ENCODE results near the gene DCHS2. TPM values are rescaled to one million over a fixed set of nuclear protein-coding genes. Genes with fewer than 3 reads are reported as not detected.

The DCHS2 gene
- polyA plus RNA-seq, 3 donors = 3.9 to 7.6 (median 7.1) TPM

- DNase-seq = no peak
Observed at GRCh38 chr4:154490234-154490582, 1.4 kb downstream of the DCHS2 start.

- DNase-seq = no peak
Observed at GRCh38 chr4:154489558-154490233, 1.9 kb downstream of the DCHS2 start.

DNA sequence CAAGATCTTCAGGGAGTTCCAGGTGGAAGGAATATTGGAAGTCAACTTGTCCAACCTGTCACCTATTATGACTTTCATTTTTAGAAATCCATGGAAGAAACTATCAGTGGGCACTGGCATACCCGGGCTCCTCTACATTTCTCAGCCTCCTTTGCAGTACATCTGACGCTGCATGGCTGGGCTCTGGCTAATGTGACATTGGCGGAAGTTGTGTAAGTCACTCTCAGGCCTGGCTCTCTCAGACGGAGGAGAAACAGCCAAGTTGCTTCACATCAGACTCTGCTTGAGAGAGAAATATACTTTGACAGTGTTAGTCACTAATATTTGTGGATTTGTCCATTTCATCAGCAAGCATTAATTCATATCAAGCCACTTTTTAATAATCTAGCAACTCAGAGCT is 4.5 kb downstream of the DCHS2 start:
- DNase-seq = no peak

DNA sequence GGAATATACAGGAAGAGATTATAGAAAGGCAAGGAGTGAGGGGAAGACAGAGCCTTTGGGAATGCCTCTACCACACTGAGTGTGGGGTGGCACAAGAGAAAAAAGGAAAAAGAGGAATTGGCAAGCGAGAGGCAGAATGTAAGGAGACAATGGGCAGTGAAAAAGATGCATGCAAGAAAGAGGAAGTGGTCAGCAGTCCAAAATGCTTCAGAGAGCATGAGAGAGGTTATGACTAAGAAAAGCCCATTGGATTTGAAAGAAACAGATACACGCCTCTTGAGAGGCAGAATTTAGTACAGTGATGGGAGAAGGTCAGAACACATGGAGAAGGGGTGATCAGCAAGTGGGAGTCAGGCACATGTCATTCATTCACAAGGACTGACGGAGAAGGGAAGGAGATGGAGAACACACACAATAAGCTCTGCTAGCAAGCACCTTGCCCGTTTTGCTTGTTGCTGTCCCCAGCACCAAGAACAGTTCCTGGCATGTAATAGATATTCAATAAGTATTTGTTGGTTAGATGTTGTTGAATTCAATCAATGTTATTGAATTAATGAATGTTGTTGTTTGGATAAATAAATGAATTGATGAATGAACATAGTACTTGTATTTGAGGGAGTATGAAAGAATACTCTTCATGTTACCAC is 6.3 kb downstream of the DCHS2 start:
- no peak for DNase-seq

DNA sequence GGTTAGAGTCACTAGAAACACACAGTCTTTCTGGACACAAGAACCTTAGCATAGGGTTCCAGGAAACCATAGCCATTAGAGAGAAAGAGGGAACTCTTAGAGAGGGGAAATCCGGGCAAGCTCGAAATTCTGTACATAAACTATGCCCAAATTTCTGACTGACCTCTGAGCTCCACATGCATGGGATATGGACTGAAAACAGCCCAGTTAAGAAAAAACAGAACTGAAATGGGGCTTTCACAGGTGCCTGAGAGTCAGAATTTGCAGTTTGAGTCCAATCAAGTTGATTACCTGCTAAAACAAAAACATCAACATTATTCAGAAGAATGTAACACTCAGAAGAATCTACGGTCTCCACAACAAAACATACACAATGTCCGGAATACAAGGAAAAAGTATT is 13.1 kb downstream of the DCHS2 start:
- DNase-seq = no peak

- no peak for DNase-seq
Observed at GRCh38 chr4:154478128-154478527, 13.5 kb downstream of the DCHS2 start.

- no peak for DNase-seq
Observed at GRCh38 chr4:154476232-154476631, 15.4 kb downstream of the DCHS2 start.

DNA sequence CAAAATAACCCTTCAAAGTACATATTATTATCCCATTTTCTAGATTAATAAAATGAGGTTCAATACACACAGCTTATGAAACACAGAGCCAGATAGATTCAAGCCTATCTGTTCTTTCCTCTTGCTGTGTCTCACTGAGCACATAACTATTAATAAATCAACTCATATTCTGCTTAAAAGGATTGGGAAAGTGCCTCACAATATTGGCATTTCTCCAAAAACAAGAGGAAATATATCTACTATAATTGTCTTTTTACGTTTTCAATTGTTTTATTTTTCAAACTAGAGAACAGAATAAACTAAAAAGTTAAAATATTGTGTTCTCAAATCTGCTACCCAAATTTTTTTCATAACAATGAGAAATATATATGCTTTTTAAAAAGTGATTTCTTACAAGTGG is 15.8 kb downstream of the DCHS2 start:
- no peak for DNase-seq

- no peak for DNase-seq
Observed at GRCh38 chr4:154473497-154473896, 18.1 kb downstream of the DCHS2 start.

DNA sequence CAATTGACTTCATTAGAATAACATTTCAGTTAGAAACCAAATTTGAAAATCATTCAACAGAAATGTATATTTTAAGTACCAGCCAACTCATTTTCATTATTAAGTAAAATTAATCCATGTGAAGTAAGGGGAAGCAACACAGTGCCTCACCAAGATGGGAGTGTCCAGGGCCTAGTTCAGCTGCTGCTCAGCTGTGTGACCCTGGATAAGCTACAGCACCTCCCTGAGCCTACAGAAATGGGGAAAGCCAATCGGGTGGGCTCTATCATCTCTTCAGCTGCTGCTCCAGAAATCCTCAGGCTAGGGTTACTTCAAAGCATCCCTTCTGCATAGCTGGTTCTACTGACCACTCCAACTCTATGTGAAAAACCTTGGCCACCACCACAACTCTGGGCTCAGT is 18.7 kb downstream of the DCHS2 start:
- no peak for DNase-seq

DNA sequence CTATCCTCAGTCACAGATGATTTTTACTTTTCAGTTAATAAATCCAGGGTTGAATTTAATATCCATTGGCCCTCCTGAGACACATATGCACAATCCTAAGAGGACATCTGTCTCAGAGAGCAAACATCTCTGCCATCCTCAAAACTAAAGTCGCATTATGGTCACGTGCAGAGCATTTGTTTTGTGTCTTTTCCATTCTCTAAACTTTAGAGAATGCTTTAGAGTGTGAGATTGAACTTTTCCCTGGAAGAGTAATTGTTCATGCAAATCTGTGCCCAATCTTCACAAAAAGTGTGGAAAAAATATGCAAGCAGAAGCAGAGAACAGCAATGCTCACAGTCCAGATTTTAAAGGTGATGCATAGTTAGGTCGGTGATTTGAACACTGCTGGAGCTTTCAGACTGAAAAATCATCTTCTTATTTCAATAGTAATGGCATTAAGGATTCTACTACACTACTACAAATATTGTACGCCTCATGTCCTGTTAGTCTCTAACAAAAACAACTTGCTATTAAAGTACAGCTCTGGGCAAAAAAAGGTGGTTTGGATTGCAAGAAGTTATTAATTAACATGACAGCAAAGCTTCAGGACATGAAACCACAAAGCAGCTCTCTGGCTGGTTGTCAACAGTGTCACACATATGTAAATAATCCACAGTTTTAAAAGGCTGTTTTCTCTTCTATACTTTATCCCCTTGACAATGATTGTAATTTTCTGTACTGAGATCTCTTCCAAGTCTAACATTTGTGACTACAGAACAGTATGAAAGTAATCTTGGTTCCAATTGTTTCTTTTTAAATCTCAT is 19.9 kb downstream of the DCHS2 start:
- no peak for DNase-seq

DNA sequence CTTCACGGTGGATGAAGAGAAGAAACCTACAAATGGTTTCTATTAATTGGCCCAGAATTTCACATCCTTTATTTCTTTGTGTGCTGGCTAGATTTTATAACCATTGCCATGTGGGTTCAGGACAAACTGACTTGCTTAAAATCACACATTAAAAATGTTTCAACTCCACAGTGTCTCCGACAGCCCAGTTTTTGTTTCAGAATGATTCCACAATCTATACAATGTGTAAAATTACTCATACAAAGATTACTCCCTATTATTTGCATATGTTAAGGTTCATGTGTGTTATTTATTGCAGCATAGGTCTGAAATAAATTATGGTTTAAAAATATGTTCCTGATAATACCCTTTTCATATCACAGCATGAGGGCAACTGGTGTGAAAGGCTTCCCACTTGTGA is 20.6 kb downstream of the DCHS2 start:
- no peak for DNase-seq

DNA sequence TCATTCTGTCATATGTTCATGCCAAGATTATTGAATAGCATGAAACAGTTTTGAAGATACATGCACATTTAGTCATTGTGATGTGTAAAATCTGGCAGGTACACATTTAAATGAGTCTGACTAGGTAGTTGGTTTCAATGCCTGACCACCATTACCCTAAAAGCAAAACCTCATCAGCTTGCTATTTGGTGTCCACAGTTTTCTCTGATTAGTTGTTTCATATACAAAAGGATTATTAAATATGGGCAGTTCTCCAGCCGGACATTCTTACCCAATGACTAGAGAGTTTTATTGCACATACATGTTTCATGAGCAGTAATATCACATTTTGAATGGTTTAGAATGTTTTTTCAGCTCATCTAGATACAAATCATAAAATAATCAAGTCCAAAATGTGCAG is 23.7 kb downstream of the DCHS2 start:
- no peak for DNase-seq

- no peak for DNase-seq
Observed at GRCh38 chr4:154466336-154466735, 25.3 kb downstream of the DCHS2 start.

DNA sequence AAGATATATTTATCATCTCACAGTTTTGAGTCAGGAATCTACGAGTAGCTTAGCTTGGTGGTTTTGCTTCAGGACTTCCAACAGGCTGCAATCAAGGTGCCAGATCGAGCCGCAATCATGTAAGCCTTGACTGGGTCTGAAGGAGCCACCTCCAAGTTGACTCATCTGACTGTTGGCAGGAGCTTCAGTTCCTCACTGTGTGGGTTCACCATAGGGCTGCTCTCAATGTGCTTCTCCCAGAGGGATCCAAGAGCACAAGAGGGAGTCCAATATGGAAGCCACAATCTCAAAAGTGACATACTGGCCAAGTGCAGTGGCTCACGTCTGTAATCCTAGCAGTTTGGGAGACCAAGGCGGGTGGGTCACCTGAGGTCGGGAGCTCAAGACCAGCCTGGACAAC is 26.5 kb downstream of the DCHS2 start:
- no peak for DNase-seq

- DNase-seq = no peak
Observed at GRCh38 chr4:154464654-154465053, 26.9 kb downstream of the DCHS2 start.

DNA sequence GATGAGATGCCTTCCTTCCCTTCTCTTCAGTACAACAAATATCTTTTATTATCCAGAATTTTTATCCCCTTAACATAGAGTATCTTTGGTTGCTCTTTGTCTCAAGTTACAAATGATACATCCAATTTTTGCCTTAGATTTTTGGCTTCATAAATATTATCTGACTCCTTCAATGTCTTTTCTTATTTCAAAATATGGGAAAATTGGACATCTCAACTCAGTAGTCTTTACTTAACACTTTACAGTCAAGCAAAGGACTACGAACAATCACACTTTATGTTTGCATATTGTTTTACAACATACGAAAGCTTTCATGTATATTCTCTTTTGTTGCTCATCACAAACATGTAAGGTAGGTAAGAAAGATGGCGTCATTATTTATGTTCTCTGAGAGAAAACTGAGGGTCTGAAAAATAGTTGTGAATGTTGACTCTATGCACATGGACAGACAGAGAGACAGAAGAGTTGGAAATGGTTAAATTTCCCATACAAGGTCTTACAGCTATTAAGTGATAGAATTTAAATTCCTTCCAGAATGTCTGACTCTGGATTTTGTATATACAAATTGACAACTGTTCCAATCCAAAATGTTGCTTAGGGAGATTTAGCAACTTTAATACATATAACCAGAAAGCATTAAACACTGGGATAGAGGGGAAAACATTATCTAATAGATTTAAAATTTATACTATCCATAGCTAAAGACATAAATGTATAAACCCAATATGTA is 29.4 kb downstream of the DCHS2 start:
- no peak for DNase-seq

- no peak for DNase-seq
Observed at GRCh38 chr4:154457471-154457870, 34.1 kb downstream of the DCHS2 start.

DNA sequence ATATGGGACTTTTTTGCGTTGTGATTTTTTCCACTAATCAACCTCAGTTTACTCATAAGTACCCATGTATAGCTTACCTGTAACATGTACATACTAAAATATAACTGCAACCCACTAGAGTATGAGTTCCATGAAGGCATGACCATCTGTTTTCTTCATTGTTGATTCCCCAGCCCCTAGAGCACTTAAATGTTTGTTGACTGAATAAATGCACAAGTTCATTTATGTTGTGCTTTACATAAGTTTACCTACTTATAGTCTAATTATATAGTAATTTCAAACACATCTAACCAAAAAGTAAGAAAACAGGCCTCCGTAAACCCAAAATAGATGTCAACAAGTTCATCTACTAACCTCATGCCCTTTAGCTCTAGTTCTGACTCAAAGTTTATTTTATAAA is 34.7 kb downstream of the DCHS2 start:
- DNase-seq = no peak

- DNase-seq = no peak
Observed at GRCh38 chr4:154456240-154456639, 35.4 kb downstream of the DCHS2 start.

- DNase-seq = no peak
Observed at GRCh38 chr4:154455111-154455510, 36.5 kb downstream of the DCHS2 start.

GRCh38 chr4:154454710-154455109 is 36.9 kb downstream of the DCHS2 start:
- no peak for DNase-seq

Data from renal pelvis (tissue), 4 donors.